Kidney (tissue), 14 donors: Measurements from ENCODE around the gene MACROD2. TPM values are rescaled to one million over a fixed set of nuclear protein-coding genes. Genes with fewer than 3 reads are reported as not detected.

ENCODE experiments used
- DNase-seq, 5 donors: peaks; one replicate each; pipeline ENCODE4 v3.0.0-alpha.2; 2013 to 2020
- FAIRE-seq: peaks from 2 replicates; lab custom pipeline; 2012; peaks lifted over from hg19 to GRCh38; lab: Jason Lieb, UNC
- H3K27ac ChIP-seq, 2 donors: one replicate each; pipeline ENCODE4 v1.7.0; 2013; ENCODE audit warnings: low read depth in 2 of 2, low read length in 2 of 2, inconsistent platforms in 1 of 2
- H3K27me3 ChIP-seq: one replicate; pipeline ENCODE4 v1.7.1; 2013; ENCODE audit warnings: low read length, inconsistent platforms; ENCODE audit not compliant: control insufficient read depth, insufficient read depth
- H3K36me3 ChIP-seq, 3 donors: one replicate each; pipeline versions ENCODE4 v1.7.0 to v1.7.1; 2013; ENCODE audit warnings: low read length in 3 of 3, control low read depth in 1 of 3, inconsistent platforms in 1 of 3; ENCODE audit not compliant: insufficient read depth in 3 of 3, control insufficient read depth in 2 of 3
- H3K4me1 ChIP-seq, 3 donors: one replicate each; pipeline versions ENCODE4 v1.7.0 to v1.7.1; 2013; ENCODE audit warnings: low read length in 3 of 3, inconsistent platforms in 1 of 3, low read depth in 1 of 3; ENCODE audit not compliant: control insufficient read depth in 2 of 3, insufficient read depth in 2 of 3
- H3K4me3 ChIP-seq, 3 donors: one replicate each; pipeline versions ENCODE4 v1.7.0 to v1.8.1; 2013; ENCODE audit warnings: low read length in 3 of 3, control low read depth in 1 of 3, inconsistent platforms in 1 of 3
- H3K9ac ChIP-seq, 3 donors: one replicate each; pipeline versions ENCODE4 v1.7.0 to v1.7.1; 2013; ENCODE audit warnings: low read length in 3 of 3, control low read depth in 1 of 3, inconsistent platforms in 1 of 3
- H3K9me3 ChIP-seq, 3 donors: one replicate each; pipeline versions ENCODE4 v1.7.0 to v1.7.1; 2013; ENCODE audit warnings: low read length in 3 of 3, control low read depth in 1 of 3, inconsistent platforms in 1 of 3; ENCODE audit not compliant: control insufficient read depth in 2 of 3, insufficient read depth in 1 of 3
- CTCF ChIP-seq: IDR thresholded peaks from 3 replicates; pipeline ENCODE4 v1.5.1; 2012; ENCODE audit warnings: mild to moderate bottlenecking, moderate library complexity, borderline replicate concordance; ENCODE audit not compliant: insufficient read depth; ENCODE audit errors: extremely low read depth
- intact Hi-C: fragments of 100-400 bp; cut with DNase I; formaldehyde crosslinking; loops from one replicate; pipeline ENCODE4 v1.11.1; 2022
- polyA plus RNA-seq: library from polyadenylated mRNA; stranded (reverse); fragments of 350-450 nt; fragmentation: Illumina TruSeq; extraction: RNeasy Lipid Tissue Mini Kit (QIAGEN cat#74804); gene quantifications from one replicate; pipeline ENCODE4 v1.2.3, GENCODE V29; 2014; ENCODE audit warnings: low read depth, low replicate concordance; ENCODE audit not compliant: insufficient read depth
- total RNA-seq: library from RNA; stranded (reverse); fragmentation: NEBNext Ultra II Directional; extraction: Animal tissue kit (Norgen Biotek cat#: 25700); gene quantifications from one replicate; pipeline ENCODE4 v1.2.1, GENCODE V29; 2021
- donor health status: control.
- donor health status: control.
- donor health status: control.
- donor health status: control.
- donor health status: control.
- donor health status: DM: yes; HTN: yes; CAD: no.
- donor health status: Normal renal cell carcinoma (clear cell type).

Gene MACROD2
- total and polyA plus RNA-seq, 2 donors from 2014 or later = 3.0 to 10.0 TPM

GRCh38 chr20:15076785-15077184 is 1081.5 kb downstream of the MACROD2 start:
- intact Hi-C loops = no loop called here
- Histone ChIP-seq H3K36me3 (no peaks in the 10 kb centered on the region), H3K4me1 (no peaks in the 10 kb centered on the region), H3K9me3 (no peaks in the 10 kb centered on the region), H3K27ac (no peak overlapping the region), H3K9ac (no peak overlapping the region), H3K4me3 (no peak overlapping the region), H3K27me3 (no peaks in the 10 kb centered on the region)
- no peak for TF ChIP-seq CTCF
- DNase-seq (peak in 2 of 5 donors; percentile 15 to 49), FAIRE-seq (no peak)

GRCh38 chr20:15077733-15078250 is 1082.5 kb downstream of the MACROD2 start:
- H3K4me3 ChIP-seq = no peak overlapping the region
- H3K9me3 ChIP-seq = no peaks in the 10 kb centered on the region
- no peak overlapping the region for H3K27ac ChIP-seq
- DNase-seq = peak in 3 of 5 donors; percentile 16 to 29 (median 18)
- H3K4me1 ChIP-seq = no peaks in the 10 kb centered on the region
- H3K27me3 ChIP-seq = no peaks in the 10 kb centered on the region
- no peak overlapping the region for H3K9ac ChIP-seq
- TF ChIP-seq CTCF = no peak
- no peaks in the 10 kb centered on the region for H3K36me3 ChIP-seq
- no peak for FAIRE-seq
- intact Hi-C loops = no loop called here

GRCh38 chr20:15079594-15080340 is 1084.5 kb downstream of the MACROD2 start:
- no peak for DNase-seq
- no peak overlapping the region for H3K9ac ChIP-seq
- H3K4me3 ChIP-seq = no peak overlapping the region
- H3K27me3 ChIP-seq = no peaks in the 10 kb centered on the region
- no peaks in the 10 kb centered on the region for H3K36me3 ChIP-seq
- H3K27ac ChIP-seq = no peak overlapping the region
- intact Hi-C loops = no loop called here
- no peak for FAIRE-seq
- H3K9me3 ChIP-seq = no peaks in the 10 kb centered on the region
- no peak for TF ChIP-seq CTCF
- no peaks in the 10 kb centered on the region for H3K4me1 ChIP-seq

DNA sequence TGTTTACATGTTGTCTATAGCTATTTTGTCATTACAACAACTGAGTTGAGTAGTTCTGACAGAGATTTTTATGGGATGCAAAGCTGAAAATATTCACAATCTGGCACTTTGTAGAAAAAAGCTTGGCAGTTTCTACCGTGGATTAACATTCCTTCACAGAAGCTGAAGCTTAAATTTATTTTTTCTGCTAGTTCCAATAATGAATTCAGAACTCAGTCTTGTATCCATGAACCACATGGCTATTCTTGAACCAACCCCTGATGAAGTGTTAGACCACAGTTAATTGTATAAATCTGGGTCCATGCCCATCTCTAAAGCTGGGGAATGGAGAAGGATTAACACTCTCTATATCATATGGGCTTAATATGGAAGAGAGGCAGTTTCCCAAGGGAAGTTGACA is 1085.9 kb downstream of the MACROD2 start:
- H3K27ac ChIP-seq = no peak overlapping the region
- intact Hi-C loops = no loop called here
- H3K9ac ChIP-seq = no peak overlapping the region
- FAIRE-seq = no peak
- no peak for DNase-seq
- H3K9me3 ChIP-seq = no peaks in the 10 kb centered on the region
- H3K4me1 ChIP-seq = no peaks in the 10 kb centered on the region
- TF ChIP-seq CTCF = no peak
- no peaks in the 10 kb centered on the region for H3K27me3 ChIP-seq
- H3K4me3 ChIP-seq = no peak overlapping the region
- H3K36me3 ChIP-seq = no peaks in the 10 kb centered on the region
